Mucosa of stomach (tissue), 1 donor: ENCODE results near the gene ARFGEF2.
"Not testable (repeated sequence)": the region's sequence is repeated elsewhere in the genome, so short reads cannot be mapped to it uniquely, and the experiment has no call there.

ENCODE experiments used
- H3K27me3 ChIP-seq: one replicate; pipeline ENCODE4 v1.7.0; 2013; ENCODE audit warnings: mild to moderate bottlenecking, low read length; ENCODE audit not compliant: control insufficient read depth, insufficient read depth
- H3K36me3 ChIP-seq: one replicate; pipeline ENCODE4 v1.7.0; 2013; ENCODE audit warnings: low read length; ENCODE audit not compliant: control insufficient read depth, insufficient read depth
- H3K4me1 ChIP-seq: one replicate; pipeline ENCODE4 v1.7.0; 2013; ENCODE audit warnings: mild to moderate bottlenecking, low read length; ENCODE audit not compliant: control insufficient read depth, insufficient read depth
- H3K4me3 ChIP-seq: one replicate; pipeline ENCODE4 v1.7.0; 2013; ENCODE audit warnings: low read length
- H3K9ac ChIP-seq: one replicate; pipeline ENCODE4 v1.7.0; 2013; ENCODE audit warnings: mild to moderate bottlenecking, low read length, moderate library complexity
- H3K9me3 ChIP-seq: one replicate; pipeline ENCODE4 v1.7.0; 2013; ENCODE audit warnings: mild to moderate bottlenecking, low read length, moderate library complexity; ENCODE audit not compliant: control insufficient read depth
- donor health status: Pancreatic carcinoma.

Gene ARFGEF2

GRCh38 chr20:48999890-49000870 lies 78.7 kb downstream of the ARFGEF2 start:
- Histone ChIP-seq H3K4me3 (no peak overlapping the region), H3K27me3 (no peaks in the 10 kb centered on the region), H3K9ac (no peak overlapping the region), H3K36me3 (no peaks in the 10 kb centered on the region), H3K9me3 (no peaks in the 10 kb centered on the region), H3K4me1 (no peaks in the 10 kb centered on the region)

- Histone ChIP-seq H3K4me3 (no peak overlapping the region), H3K9me3 (no peaks in the 10 kb centered on the region), H3K27me3 (no peaks in the 10 kb centered on the region), H3K4me1 (no peaks in the 10 kb centered on the region), H3K36me3 (no peaks in the 10 kb centered on the region), H3K9ac (no peak overlapping the region)
These were observed 80.2 kb downstream of the ARFGEF2 start for GRCh38 chr20:49001741-49002140.

- no peak overlapping the region for H3K4me3 ChIP-seq
- H3K36me3 ChIP-seq: no peaks in the 10 kb centered on the region
- no peaks in the 10 kb centered on the region for H3K9me3 ChIP-seq
- no peak overlapping the region for H3K9ac ChIP-seq
- H3K4me1 ChIP-seq: no peaks in the 10 kb centered on the region
- H3K27me3 ChIP-seq: no peaks in the 10 kb centered on the region
These were observed 85.0 kb downstream of the ARFGEF2 start for GRCh38 chr20:49006446-49006980.

- no peaks in the 10 kb centered on the region for H3K4me1 ChIP-seq
- H3K36me3 ChIP-seq: peaks cover 3% of the 10 kb centered on the region
- H3K27me3 ChIP-seq: no peaks in the 10 kb centered on the region
- H3K9ac ChIP-seq: no peak overlapping the region
- no peaks in the 10 kb centered on the region for H3K9me3 ChIP-seq
- H3K4me3 ChIP-seq: no peak overlapping the region
These were observed 88.6 kb downstream of the ARFGEF2 start for GRCh38 chr20:49009899-49010631.

GRCh38 chr20:49024220-49024619 lies 102.7 kb downstream of the ARFGEF2 start:
- H3K4me3 ChIP-seq: no peak overlapping the region
- H3K27me3 ChIP-seq: no peaks in the 10 kb centered on the region
- H3K4me1 ChIP-seq: no peaks in the 10 kb centered on the region
- no peak overlapping the region for H3K9ac ChIP-seq
- peaks cover 15% of the 10 kb centered on the region for H3K36me3 ChIP-seq
- H3K9me3 ChIP-seq: no peaks in the 10 kb centered on the region

- not testable (repeated sequence) for H3K36me3 ChIP-seq, H3K27me3 ChIP-seq, H3K4me1 ChIP-seq, H3K9ac ChIP-seq, H3K4me3 ChIP-seq, H3K9me3 ChIP-seq
These were observed 106.7 kb downstream of the ARFGEF2 start for GRCh38 chr20:49028177-49028576.

GRCh38 chr20:49028684-49029083 lies 107.2 kb downstream of the ARFGEF2 start:
- no peaks in the 10 kb centered on the region for H3K4me1 ChIP-seq
- H3K4me3 ChIP-seq: no peak overlapping the region
- no peaks in the 10 kb centered on the region for H3K9me3 ChIP-seq
- no peak overlapping the region for H3K9ac ChIP-seq
- H3K27me3 ChIP-seq: no peaks in the 10 kb centered on the region
- H3K36me3 ChIP-seq: peaks cover 10% of the 10 kb centered on the region

- Histone ChIP-seq H3K4me1 (no peaks in the 10 kb centered on the region), H3K9me3 (no peaks in the 10 kb centered on the region), H3K9ac (no peak overlapping the region), H3K27me3 (no peaks in the 10 kb centered on the region), H3K36me3 (peaks cover 7% of the 10 kb centered on the region), H3K4me3 (no peak overlapping the region)
These were observed 107.7 kb downstream of the ARFGEF2 start for GRCh38 chr20:49029203-49029602.

GRCh38 chr20:49030954-49031619 lies 109.6 kb downstream of the ARFGEF2 start:
- no peak overlapping the region for H3K4me3 ChIP-seq
- H3K9me3 ChIP-seq: no peaks in the 10 kb centered on the region
- H3K27me3 ChIP-seq: no peaks in the 10 kb centered on the region
- H3K4me1 ChIP-seq: no peaks in the 10 kb centered on the region
- H3K36me3 ChIP-seq: peaks cover 5% of the 10 kb centered on the region
- no peak overlapping the region for H3K9ac ChIP-seq

- H3K27me3 ChIP-seq: no peaks in the 10 kb centered on the region
- H3K9me3 ChIP-seq: no peaks in the 10 kb centered on the region
- H3K9ac ChIP-seq: no peak overlapping the region
- no peaks in the 10 kb centered on the region for H3K4me1 ChIP-seq
- peaks cover 5% of the 10 kb centered on the region for H3K36me3 ChIP-seq
- no peak overlapping the region for H3K4me3 ChIP-seq
These were observed 110.9 kb downstream of the ARFGEF2 start for GRCh38 chr20:49032455-49032854.

- no peaks in the 10 kb centered on the region for H3K4me1 ChIP-seq
- H3K4me3 ChIP-seq: no peak overlapping the region
- peaks cover 5% of the 10 kb centered on the region for H3K36me3 ChIP-seq
- no peak overlapping the region for H3K9ac ChIP-seq
- H3K27me3 ChIP-seq: no peaks in the 10 kb centered on the region
- no peaks in the 10 kb centered on the region for H3K9me3 ChIP-seq
These were observed 112.7 kb downstream of the ARFGEF2 start for GRCh38 chr20:49034070-49034732.
